Stimulated activated CD4-positive, alpha-beta T cell treated with anti-CD3 and anti-CD28 coated beads, Interleukin-2, amount 100 ng/mL, for 24 hours (primary cell): ENCODE results near the gene PYCR2.
"Not testable (repeated sequence)": the region's sequence is repeated elsewhere in the genome, so short reads cannot be mapped to it uniquely, and the experiment has no call there.

ENCODE experiments used
- DNase-seq, 2 donors: peaks; one replicate each; pipeline ENCODE4 v3.0.0-alpha.2; 2020

PYCR2 gene

GRCh38 chr1:225941942-225942222 is 17.8 kb upstream of the PYCR2 start:
- DNase-seq: no peak

GRCh38 chr1:225941187-225941941 is 17.3 kb upstream of the PYCR2 start, which contains the start of gene LEFTY2:
Gene LEFTY2, minus strand, starts transcription at chr1:225941220. Its CDS starts 80 bp downstream, at chr1:225941140.
- DNase-seq: no peak

GRCh38 chr1:225940385-225941151 is 16.5 kb upstream of the PYCR2 start:
- DNase-seq: no peak

GRCh38 chr1:225939939-225940310 is 15.9 kb upstream of the PYCR2 start:
- DNase-seq: not testable (repeated sequence)

GRCh38 chr1:225939097-225939938 is 15.3 kb upstream of the PYCR2 start:
- not testable (repeated sequence) for DNase-seq

GRCh38 chr1:225937048-225937968 is 13.3 kb upstream of the PYCR2 start:
- no peak for DNase-seq

GRCh38 chr1:225936523-225936922 is 12.5 kb upstream of the PYCR2 start:
- DNase-seq: no peak

- DNase-seq: not testable (repeated sequence)
Observed at GRCh38 chr1:225936086-225936485, 12.0 kb upstream of the PYCR2 start.

- DNase-seq: no peak
Observed at GRCh38 chr1:225934711-225935110, 10.7 kb upstream of the PYCR2 start.

- DNase-seq: no peak
Observed at GRCh38 chr1:225933072-225933471, 9.0 kb upstream of the PYCR2 start.

- no peak for DNase-seq
Observed at GRCh38 chr1:225931270-225932136, 7.5 kb upstream of the PYCR2 start.

GRCh38 chr1:225930566-225930965 is 6.5 kb upstream of the PYCR2 start:
- DNase-seq: no peak

- not testable (repeated sequence) for DNase-seq
Observed at GRCh38 chr1:225929462-225929861, 5.4 kb upstream of the PYCR2 start.

GRCh38 chr1:225928186-225929175 is 4.4 kb upstream of the PYCR2 start:
- DNase-seq: no peak

- DNase-seq: no peak
Observed at GRCh38 chr1:225926551-225927113, 2.6 kb upstream of the PYCR2 start.

- DNase-seq: no peak
Observed at GRCh38 chr1:225923381-225923691, 714 bp downstream of the PYCR2 start.

GRCh38 chr1:225921734-225922709 is 2.0 kb downstream of the PYCR2 start:
- no peak for DNase-seq

GRCh38 chr1:225919906-225920305 is 4.1 kb downstream of the PYCR2 start:
- peak in 1 of 2 donors; percentile 44 for DNase-seq

GRCh38 chr1:225918280-225918679 is 5.8 kb downstream of the PYCR2 start:
- DNase-seq: no peak
